Measurements from ENCODE around the gene TBXA2R.
A peak's percentile ranks its signal among the peaks of the same experiment; 100 is the strongest.

The TBXA2R gene

GRCh38 chr19:3604227-3604986 lies 2.3 kb downstream of the TBXA2R start:
- ChIA-PET POLR2A (interaction anchor here (0.8 kb wide), 1 partner anchor 114 kb away, joined by 3 read pairs; no protein-coding TSS in a partner anchor), CTCF (no interaction called here)
- no peak for DNase-seq (ENCODE audit: extremely low spot score)
- TF ChIP-seq CTBP1 (IDR thresholded peaks at IDR 0.05; ENCODE audit: borderline replicate concordance), result no peak
- no peak for TF ChIP-seq PKNOX1 (IDR thresholded peaks at IDR 0.05)
- no peak for TF ChIP-seq FOXA1 (IDR thresholded peaks at IDR 0.05)
- no peak for TF ChIP-seq L3MBTL2 (conservative IDR thresholded peaks at IDR 0.05)
- no peak for TF ChIP-seq SP1 (IDR thresholded peaks at IDR 0.05)
- TF ChIP-seq HDGF (IDR thresholded peaks at IDR 0.05; ENCODE audit: borderline replicate concordance), result no peak
- TF ChIP-seq ZNF384 (IDR thresholded peaks at IDR 0.05), result no peak
- TF ChIP-seq LEF1 (IDR thresholded peaks at IDR 0.05; ENCODE audit: borderline replicate concordance), result no peak
- no peak for TF ChIP-seq FOXM1 (IDR thresholded peaks at IDR 0.05; ENCODE audit: borderline replicate concordance)
- no peak for TF ChIP-seq FOXK2 (IDR thresholded peaks at IDR 0.05)
- TF ChIP-seq SUZ12 (IDR thresholded peaks at IDR 0.05), result no peak
- no peak for TF ChIP-seq NFRKB (IDR thresholded peaks at IDR 0.05)
- TF ChIP-seq TARDBP (IDR thresholded peaks at IDR 0.05), result no peak
- no peak for TF ChIP-seq ARNT (IDR thresholded peaks at IDR 0.05)
- no peak for TF ChIP-seq ELF4 (IDR thresholded peaks at IDR 0.05)
- no peak for TF ChIP-seq BHLHE40 (IDR thresholded peaks at IDR 0.05; ENCODE audit: borderline replicate concordance)

- ChIA-PET POLR2A (no interaction called here), CTCF (no interaction called here)
- TF ChIP-seq FOXK2 (IDR thresholded peaks at IDR 0.05) (no peak), PKNOX1 (IDR thresholded peaks at IDR 0.05) (peak; percentile 81)
- DNase-seq (ENCODE audit: extremely low spot score), result no peak
These were observed 3.4 kb downstream of the TBXA2R start for GRCh38 chr19:3603121-3603811.

GRCh38 chr19:3601021-3601420 lies 5.7 kb downstream of the TBXA2R start:
- TF ChIP-seq PKNOX1 (IDR thresholded peaks at IDR 0.05) (no peak), ARNT (IDR thresholded peaks at IDR 0.05) (no peak), SUZ12 (IDR thresholded peaks at IDR 0.05) (no peak), SP1 (IDR thresholded peaks at IDR 0.05) (no peak), LEF1 (IDR thresholded peaks at IDR 0.05; ENCODE audit: borderline replicate concordance) (no peak), BHLHE40 (IDR thresholded peaks at IDR 0.05; ENCODE audit: borderline replicate concordance) (no peak), FOXA1 (IDR thresholded peaks at IDR 0.05) (no peak), NFRKB (IDR thresholded peaks at IDR 0.05) (no peak), FOXK2 (IDR thresholded peaks at IDR 0.05) (no peak), ELF4 (IDR thresholded peaks at IDR 0.05) (no peak), TARDBP (IDR thresholded peaks at IDR 0.05) (no peak), FOXM1 (IDR thresholded peaks at IDR 0.05; ENCODE audit: borderline replicate concordance) (no peak), HDGF (IDR thresholded peaks at IDR 0.05; ENCODE audit: borderline replicate concordance) (no peak), ZNF384 (IDR thresholded peaks at IDR 0.05) (no peak), CTBP1 (IDR thresholded peaks at IDR 0.05; ENCODE audit: borderline replicate concordance) (no peak), L3MBTL2 (conservative IDR thresholded peaks at IDR 0.05) (no peak)
- CTCF ChIA-PET, result interaction anchor here (0.7 kb wide), 1 partner anchor 42 kb away, joined by 3 read pairs; no protein-coding TSS in a partner anchor
- POLR2A ChIA-PET, result no interaction called here
- no peak for DNase-seq (ENCODE audit: extremely low spot score)

GRCh38 chr19:3599776-3600187 lies 6.9 kb downstream of the TBXA2R start:
- TF ChIP-seq CTBP1 (IDR thresholded peaks at IDR 0.05; ENCODE audit: borderline replicate concordance), result no peak
- TF ChIP-seq SP1 (IDR thresholded peaks at IDR 0.05), result no peak
- no peak for TF ChIP-seq SUZ12 (IDR thresholded peaks at IDR 0.05)
- TF ChIP-seq BHLHE40 (IDR thresholded peaks at IDR 0.05; ENCODE audit: borderline replicate concordance), result no peak
- no peak for TF ChIP-seq ZNF384 (IDR thresholded peaks at IDR 0.05)
- TF ChIP-seq L3MBTL2 (conservative IDR thresholded peaks at IDR 0.05), result no peak
- TF ChIP-seq FOXM1 (IDR thresholded peaks at IDR 0.05; ENCODE audit: borderline replicate concordance), result no peak
- TF ChIP-seq TARDBP (IDR thresholded peaks at IDR 0.05), result no peak
- TF ChIP-seq FOXK2 (IDR thresholded peaks at IDR 0.05), result no peak
- no peak for TF ChIP-seq LEF1 (IDR thresholded peaks at IDR 0.05; ENCODE audit: borderline replicate concordance)
- TF ChIP-seq HDGF (IDR thresholded peaks at IDR 0.05; ENCODE audit: borderline replicate concordance), result no peak
- no peak for TF ChIP-seq FOXA1 (IDR thresholded peaks at IDR 0.05)
- TF ChIP-seq ARNT (IDR thresholded peaks at IDR 0.05), result no peak
- ChIA-PET CTCF (interaction anchor here (0.6 kb wide), 1 partner anchor 12 kb away, joined by 3 read pairs; no protein-coding TSS in a partner anchor), POLR2A (interaction anchor here (0.6 kb wide), 1 partner anchor 23 kb away, joined by 3 read pairs; no protein-coding TSS in a partner anchor)
- DNase-seq (ENCODE audit: extremely low spot score), result peak; percentile 58

GRCh38 chr19:3595521-3596061 lies 11.1 kb downstream of the TBXA2R start:
- DNase-seq (ENCODE audit: extremely low spot score), result no peak
- TF ChIP-seq SP1 (IDR thresholded peaks at IDR 0.05) (no peak), BHLHE40 (IDR thresholded peaks at IDR 0.05; ENCODE audit: borderline replicate concordance) (no peak), SUZ12 (IDR thresholded peaks at IDR 0.05) (no peak), PKNOX1 (IDR thresholded peaks at IDR 0.05) (no peak), FOXM1 (IDR thresholded peaks at IDR 0.05; ENCODE audit: borderline replicate concordance) (no peak), HDGF (IDR thresholded peaks at IDR 0.05; ENCODE audit: borderline replicate concordance) (no peak), L3MBTL2 (conservative IDR thresholded peaks at IDR 0.05) (no peak), LEF1 (IDR thresholded peaks at IDR 0.05; ENCODE audit: borderline replicate concordance) (no peak), FOXA1 (IDR thresholded peaks at IDR 0.05) (no peak), CTBP1 (IDR thresholded peaks at IDR 0.05; ENCODE audit: borderline replicate concordance) (no peak), NFRKB (IDR thresholded peaks at IDR 0.05) (no peak), ARNT (IDR thresholded peaks at IDR 0.05) (no peak), TARDBP (IDR thresholded peaks at IDR 0.05) (no peak), FOXK2 (IDR thresholded peaks at IDR 0.05) (no peak), ZNF384 (IDR thresholded peaks at IDR 0.05) (no peak), ELF4 (IDR thresholded peaks at IDR 0.05) (no peak)
- POLR2A ChIA-PET, result no interaction called here
- CTCF ChIA-PET, result no interaction called here

Data from HEK293T (cell line).